Glutamatergic neuron (in vitro differentiated cells): ENCODE measurements around the gene GRIK5. TPM values are rescaled to one million over a fixed set of nuclear protein-coding genes. Genes with fewer than 3 reads are reported as not detected.
A peak's percentile ranks its signal among the peaks of the same experiment; 100 is the strongest.

Source experiments
- DNase-seq: peaks from one replicate; pipeline ENCODE4 v3.0.0; 2022
- H3K27ac Mint-ChIP-seq: one replicate; pipeline ENCODE4 v1.8.0; 2020; ENCODE audit warnings: mild to moderate bottlenecking, mixed read lengths, inconsistent platforms; ENCODE audit not compliant: unreplicated experiment
- H3K27me3 Mint-ChIP-seq: one replicate; pipeline ENCODE4 v1.8.0; 2020; ENCODE audit warnings: mild to moderate bottlenecking, moderate library complexity, mixed read lengths, inconsistent platforms; ENCODE audit not compliant: unreplicated experiment
- H3K36me3 Mint-ChIP-seq: one replicate; pipeline ENCODE4 v1.8.0; 2020; ENCODE audit warnings: mild to moderate bottlenecking, mixed read lengths, inconsistent platforms; ENCODE audit not compliant: unreplicated experiment
- H3K4me1 Mint-ChIP-seq: one replicate; pipeline ENCODE4 v1.8.0; 2020; ENCODE audit warnings: mild to moderate bottlenecking, low read depth, mixed read lengths, inconsistent platforms; ENCODE audit not compliant: unreplicated experiment
- H3K4me3 Mint-ChIP-seq: one replicate; pipeline ENCODE4 v1.8.0; 2020; ENCODE audit warnings: mild to moderate bottlenecking, mixed read lengths, inconsistent platforms; ENCODE audit not compliant: unreplicated experiment
- H3K9me3 Mint-ChIP-seq: one replicate; pipeline ENCODE4 v1.8.0; 2020; ENCODE audit warnings: mild to moderate bottlenecking, moderate library complexity, mixed read lengths, inconsistent platforms; ENCODE audit not compliant: unreplicated experiment
- CTCF ChIP-seq: fragments of 200-600 bp; sonication (generic); IDR thresholded peaks from one replicate; pipeline ENCODE4 v1.5.0; 2021; ENCODE audit not compliant: partially characterized antibody, unreplicated experiment
- total RNA-seq: library from RNA; stranded (reverse); fragmentation: NEBNext Ultra II Directional; extraction: Animal tissue kit (Norgen Biotek cat#: 25700); gene quantifications from one replicate; pipeline ENCODE4 v1.2.1, GENCODE V29; 2021; ENCODE audit not compliant: unreplicated experiment

The GRIK5 gene
- total RNA-seq, 1 donor from 2014 or later: 79.1 TPM

GRCh38 chr19:42088471-42089190 lies 18.6 kb upstream of the GRIK5 start:
- peaks cover 6% of the 10 kb centered on the region for H3K9me3 Mint-ChIP-seq
- H3K36me3 Mint-ChIP-seq: no peaks in the 10 kb centered on the region
- H3K4me3 Mint-ChIP-seq: peak overlapping the region; percentile 40
- peaks cover 17% of the 10 kb centered on the region for H3K4me1 Mint-ChIP-seq
- H3K27ac Mint-ChIP-seq: no peak overlapping the region
- DNase-seq: no peak
- no peak for TF ChIP-seq CTCF
- H3K27me3 Mint-ChIP-seq: peaks cover 5% of the 10 kb centered on the region

- Mint-ChIP-seq H3K27ac (no peak overlapping the region), H3K36me3 (no peaks in the 10 kb centered on the region), H3K9me3 (peaks cover 7% of the 10 kb centered on the region), H3K4me1 (peaks cover 17% of the 10 kb centered on the region), H3K4me3 (no peak overlapping the region), H3K27me3 (peaks cover 7% of the 10 kb centered on the region)
- DNase-seq: no peak
- no peak for TF ChIP-seq CTCF
These were observed 17.0 kb upstream of the GRIK5 start for GRCh38 chr19:42086770-42087550.

- no peak for DNase-seq
- peaks cover 9% of the 10 kb centered on the region for H3K9me3 Mint-ChIP-seq
- peaks cover 17% of the 10 kb centered on the region for H3K4me1 Mint-ChIP-seq
- H3K36me3 Mint-ChIP-seq: no peaks in the 10 kb centered on the region
- H3K27me3 Mint-ChIP-seq: peaks cover 9% of the 10 kb centered on the region
- no peak overlapping the region for H3K4me3 Mint-ChIP-seq
- H3K27ac Mint-ChIP-seq: no peak overlapping the region
- no peak for TF ChIP-seq CTCF
These were observed 16.3 kb upstream of the GRIK5 start for GRCh38 chr19:42086188-42086736.

GRCh38 chr19:42083537-42083936 lies 13.5 kb upstream of the GRIK5 start:
- peaks cover 11% of the 10 kb centered on the region for H3K27me3 Mint-ChIP-seq
- peaks cover 7% of the 10 kb centered on the region for H3K4me1 Mint-ChIP-seq
- H3K9me3 Mint-ChIP-seq: peaks cover 8% of the 10 kb centered on the region
- no peak overlapping the region for H3K27ac Mint-ChIP-seq
- no peak overlapping the region for H3K4me3 Mint-ChIP-seq
- no peaks in the 10 kb centered on the region for H3K36me3 Mint-ChIP-seq
- no peak for DNase-seq
- no peak for TF ChIP-seq CTCF
